ENCODE results near the gene UBTD2. TPM values are rescaled to one million over a fixed set of nuclear protein-coding genes. Genes with fewer than 3 reads are reported as not detected.
"Not testable (repeated sequence)": the region's sequence is repeated elsewhere in the genome, so short reads cannot be mapped to it uniquely, and the experiment has no call there.

UBTD2 gene, protein sequence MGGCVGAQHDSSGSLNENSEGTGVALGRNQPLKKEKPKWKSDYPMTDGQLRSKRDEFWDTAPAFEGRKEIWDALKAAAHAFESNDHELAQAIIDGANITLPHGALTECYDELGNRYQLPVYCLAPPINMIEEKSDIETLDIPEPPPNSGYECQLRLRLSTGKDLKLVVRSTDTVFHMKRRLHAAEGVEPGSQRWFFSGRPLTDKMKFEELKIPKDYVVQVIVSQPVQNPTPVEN
- total RNA-seq (2013): 8.8 TPM
- polyA plus RNA-seq (1 to 10 TPM; 2.3 to 3.2 (median 2.6) TPM), polyA minus RNA-seq (3.0 and 4.1 TPM in 2 replicates), total RNA-seq (31.5 to 220 (median 52.3) reads per million in 11 experiments)

DNA sequence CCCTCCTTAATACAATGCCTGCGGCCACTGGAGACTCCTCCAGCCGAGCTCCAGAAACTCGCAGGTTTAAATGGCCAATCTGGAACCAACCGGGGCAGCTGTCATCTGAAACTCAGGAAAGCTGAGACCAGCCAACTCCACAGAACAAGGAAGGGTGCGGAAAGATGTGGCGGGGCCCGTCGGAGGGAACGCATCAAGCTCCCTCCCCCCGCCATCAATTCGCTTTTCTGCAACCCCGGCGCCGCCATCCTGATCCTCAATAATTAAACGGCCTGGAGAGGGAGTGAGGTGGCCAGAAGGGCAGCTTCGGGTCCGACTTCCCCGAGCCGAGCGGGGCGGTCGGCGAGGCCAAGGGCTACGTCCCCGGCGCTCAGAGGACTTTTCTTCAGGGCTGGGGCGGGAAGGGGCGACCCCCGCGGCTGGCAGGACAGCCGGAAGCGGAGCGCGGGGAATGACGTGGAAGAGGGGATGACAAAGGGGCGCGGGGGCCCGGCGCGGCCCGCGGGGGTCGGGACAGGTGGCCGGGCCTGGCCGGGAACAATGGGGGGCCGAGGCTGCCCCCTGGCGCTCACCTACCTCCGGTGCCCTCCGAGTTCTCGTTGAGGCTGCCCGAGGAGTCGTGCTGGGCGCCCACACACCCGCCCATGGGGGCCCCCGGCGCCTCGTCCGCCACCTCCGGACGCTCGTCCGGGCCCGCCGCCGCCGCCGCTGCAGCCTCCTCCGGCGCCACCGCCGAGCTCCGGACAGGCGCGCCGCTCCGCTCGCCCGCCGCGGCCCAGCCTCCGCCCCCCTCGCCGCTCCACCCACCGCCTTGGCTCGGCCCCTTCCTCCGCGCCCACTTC is at the start of gene UBTD2:
Gene UBTD2 (minus strand): TSS at position 745 of the 842 bp plus-strand sequence. CDS start 99 bp downstream, at position 646.
- intact Hi-C loops (cut with micrococcal nuclease): loop anchor here (5.0 to 10.0 kb wide), 3 partner anchors 96 to 276 kb away; partner anchors contain the start of genes STK10 (in 2 of the 2) and FBXW11 (in 1 of the 2)
- Histone ChIP-seq H3K4me3 (replicated peaks in 1 of 3; ENCODE audit: low read depth in 2 of 3, low read length in 3 of 3) (peak within 1 kb of the TSS; percentile 56 to 95 (median 83)), H3K79me2 (ENCODE audit: insufficient read depth, low read length) (peaks cover 47% of the 10 kb centered on the region), H3K4me1 (ENCODE audit: control insufficient read depth in 1 of 2, insufficient read depth in 2 of 2, low read length in 2 of 2) (peaks cover 15 to 33% of the 10 kb centered on the region in 2 donors), H4K20me1 (ENCODE audit: insufficient read depth, low read length) (peaks cover 25% of the 10 kb centered on the region), H3K4me2 (replicated peaks; ENCODE audit: extremely low read depth, low read length, poor library complexity, severe bottlenecking) (peak within 1 kb of the TSS; percentile 98), H3K9ac (ENCODE audit: insufficient read depth, low read length, poor library complexity, severe bottlenecking) (peak within 1 kb of the TSS; percentile 78), H2AFZ (ENCODE audit: insufficient read depth, low read depth, low read length, poor library complexity, severe bottlenecking) (peak within 1 kb of the TSS; percentile 90), H3K27ac (ENCODE audit: low read depth in 1 of 2, low read length in 2 of 2) (peak within 1 kb of the TSS in 1 of 2 donors; percentile 68), H3K36me3 (replicated peaks in 1 of 2; ENCODE audit: control insufficient read depth in 1 of 2, insufficient read depth in 2 of 2, low read length in 2 of 2) (no peaks in the 10 kb centered on the region), H3K27me3 (ENCODE audit: control insufficient read depth in 2 of 2, insufficient read depth in 2 of 2, low read length in 2 of 2) (peaks cover 2 to 12% of the 10 kb centered on the region in 2 donors), H3K9me3 (replicated peaks in 1 of 2; ENCODE audit: control insufficient read depth in 1 of 2, insufficient read depth in 1 of 2, low read length in 2 of 2) (no peaks in the 10 kb centered on the region)
- DNase-seq: peak; percentile 54 to 64 (median 59)
- under 1% methylated on average over 76 of the region's 87 CpGs for WGBS (ENCODE audit: insufficient coverage)
- TF ChIP-seq, protein P1, sequence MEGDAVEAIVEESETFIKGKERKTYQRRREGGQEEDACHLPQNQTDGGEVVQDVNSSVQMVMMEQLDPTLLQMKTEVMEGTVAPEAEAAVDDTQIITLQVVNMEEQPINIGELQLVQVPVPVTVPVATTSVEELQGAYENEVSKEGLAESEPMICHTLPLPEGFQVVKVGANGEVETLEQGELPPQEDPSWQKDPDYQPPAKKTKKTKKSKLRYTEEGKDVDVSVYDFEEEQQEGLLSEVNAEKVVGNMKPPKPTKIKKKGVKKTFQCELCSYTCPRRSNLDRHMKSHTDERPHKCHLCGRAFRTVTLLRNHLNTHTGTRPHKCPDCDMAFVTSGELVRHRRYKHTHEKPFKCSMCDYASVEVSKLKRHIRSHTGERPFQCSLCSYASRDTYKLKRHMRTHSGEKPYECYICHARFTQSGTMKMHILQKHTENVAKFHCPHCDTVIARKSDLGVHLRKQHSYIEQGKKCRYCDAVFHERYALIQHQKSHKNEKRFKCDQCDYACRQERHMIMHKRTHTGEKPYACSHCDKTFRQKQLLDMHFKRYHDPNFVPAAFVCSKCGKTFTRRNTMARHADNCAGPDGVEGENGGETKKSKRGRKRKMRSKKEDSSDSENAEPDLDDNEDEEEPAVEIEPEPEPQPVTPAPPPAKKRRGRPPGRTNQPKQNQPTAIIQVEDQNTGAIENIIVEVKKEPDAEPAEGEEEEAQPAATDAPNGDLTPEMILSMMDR (IDR thresholded peaks at IDR 0.05): peak; percentile 74
- Mint-ChIP-seq H3K36me3 (peaks cover 2% of the 10 kb centered on the region in 2 donors), H3K9me3 (peaks cover 0 to 2% (median 0%) of the 10 kb centered on the region in 7 donors), H3K4me3 (peak within 1 kb of the TSS; percentile 92 to 95), H3K27ac (peak within 1 kb of the TSS; percentile 65 to 93 (median 79)), H3K27me3 (ENCODE audit: low read depth in 3 of 3) (peaks cover 8 to 20% (median 14%) of the 10 kb centered on the region in 3 donors), H3K4me1 (peaks cover 21% of the 10 kb centered on the region)

DNA sequence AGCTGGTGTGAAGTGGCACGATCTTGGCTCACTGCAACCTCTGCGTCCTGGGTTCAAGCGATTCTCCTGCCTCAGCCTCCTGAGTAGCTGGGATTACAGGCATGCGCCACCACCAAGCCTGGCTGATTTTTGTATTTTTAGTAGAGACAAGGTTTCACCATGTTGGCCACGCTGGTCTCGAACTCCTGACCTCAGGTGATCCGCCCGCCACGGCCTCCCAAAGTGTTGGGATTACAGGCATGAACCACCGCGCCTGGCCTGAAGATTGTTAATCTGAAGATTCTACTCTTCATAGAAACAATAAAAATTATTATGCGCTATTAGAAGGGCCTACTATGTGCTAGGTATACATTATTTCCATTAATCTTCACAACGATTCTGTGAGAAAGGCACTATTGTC is 43.3 kb upstream of the UBTD2 start:
- H3K36me3 ChIP-seq (replicated peaks in 1 of 2; ENCODE audit: control insufficient read depth in 1 of 2, insufficient read depth in 2 of 2, low read length in 2 of 2); H3K9me3 ChIP-seq (replicated peaks in 1 of 2; ENCODE audit: control insufficient read depth in 1 of 2, insufficient read depth in 1 of 2, low read length in 2 of 2); H3K9ac ChIP-seq (ENCODE audit: insufficient read depth, low read length, poor library complexity, severe bottlenecking); H3K27me3 Mint-ChIP-seq (ENCODE audit: low read depth in 3 of 3); H3K4me1 Mint-ChIP-seq; H3K4me3 Mint-ChIP-seq; H3K4me3 ChIP-seq (replicated peaks in 1 of 3; ENCODE audit: low read depth in 2 of 3, low read length in 3 of 3); DNase-seq; H2AFZ ChIP-seq (ENCODE audit: insufficient read depth, low read depth, low read length, poor library complexity, severe bottlenecking); H3K9me3 Mint-ChIP-seq; H3K4me1 ChIP-seq (ENCODE audit: control insufficient read depth in 1 of 2, insufficient read depth in 2 of 2, low read length in 2 of 2); H3K79me2 ChIP-seq (ENCODE audit: insufficient read depth, low read length); H3K36me3 Mint-ChIP-seq; intact Hi-C loops (cut with micrococcal nuclease); H3K27me3 ChIP-seq (ENCODE audit: control insufficient read depth in 2 of 2, insufficient read depth in 2 of 2, low read length in 2 of 2); H3K4me2 ChIP-seq (replicated peaks; ENCODE audit: extremely low read depth, low read length, poor library complexity, severe bottlenecking); H3K27ac Mint-ChIP-seq; H3K27ac ChIP-seq (ENCODE audit: low read depth in 1 of 2, low read length in 2 of 2); H4K20me1 ChIP-seq (ENCODE audit: insufficient read depth, low read length): not testable (repeated sequence)
- 100% methylated on average over 2 of the region's 13 CpGs for WGBS (ENCODE audit: insufficient coverage)

Data from CD14-positive monocyte (primary cell).